ENCODE data around the gene ZFAND3. TPM values are rescaled to one million over a fixed set of nuclear protein-coding genes. Genes with fewer than 3 reads are reported as not detected.
A peak's percentile ranks its signal among the peaks of the same experiment; 100 is the strongest.

ZFAND3 gene
- total and polyA plus RNA-seq, 2 donors (not counting 1 experiment from before 2014, with no cell fraction given): 21.5 to 40.8 TPM

GRCh38 chr6:37806213-37806612 is 13.3 kb upstream of the ZFAND3 start:
- no peak overlapping the region for H2AFZ ChIP-seq (ENCODE audit: low read length)
- H3K4me2 ChIP-seq (ENCODE audit: extremely low read depth, insufficient read depth, low read length): no peak overlapping the region
- no peak overlapping the region for H3K27ac ChIP-seq (ENCODE audit: insufficient read depth, low read length)
- H3K36me3 ChIP-seq (ENCODE audit: control insufficient read depth, insufficient read depth, low read length): no peaks in the 10 kb centered on the region
- H4K20me1 ChIP-seq (ENCODE audit: control insufficient read depth, extremely low read depth, insufficient read depth, low read length): no peaks in the 10 kb centered on the region
- no peaks in the 10 kb centered on the region for H3K4me1 ChIP-seq (ENCODE audit: control insufficient read depth, extremely low read depth, insufficient read depth, low read length)
- peaks cover 5% of the 10 kb centered on the region for H3K27me3 ChIP-seq (ENCODE audit: control insufficient read depth, insufficient read depth, low read length)
- H3K9ac ChIP-seq (ENCODE audit: insufficient read depth, low read length): no peak overlapping the region
- DNase-seq (ENCODE audit: low read depth in 2 of 2): no peak
- no peaks in the 10 kb centered on the region for H3K9me3 ChIP-seq (ENCODE audit: control insufficient read depth, insufficient read depth, low read depth, low read length)
- no peak for TF ChIP-seq EZH2 (IDR thresholded peaks at IDR 0.05; ENCODE audit: low read length, missing control alignments)
- TF ChIP-seq, protein P1, sequence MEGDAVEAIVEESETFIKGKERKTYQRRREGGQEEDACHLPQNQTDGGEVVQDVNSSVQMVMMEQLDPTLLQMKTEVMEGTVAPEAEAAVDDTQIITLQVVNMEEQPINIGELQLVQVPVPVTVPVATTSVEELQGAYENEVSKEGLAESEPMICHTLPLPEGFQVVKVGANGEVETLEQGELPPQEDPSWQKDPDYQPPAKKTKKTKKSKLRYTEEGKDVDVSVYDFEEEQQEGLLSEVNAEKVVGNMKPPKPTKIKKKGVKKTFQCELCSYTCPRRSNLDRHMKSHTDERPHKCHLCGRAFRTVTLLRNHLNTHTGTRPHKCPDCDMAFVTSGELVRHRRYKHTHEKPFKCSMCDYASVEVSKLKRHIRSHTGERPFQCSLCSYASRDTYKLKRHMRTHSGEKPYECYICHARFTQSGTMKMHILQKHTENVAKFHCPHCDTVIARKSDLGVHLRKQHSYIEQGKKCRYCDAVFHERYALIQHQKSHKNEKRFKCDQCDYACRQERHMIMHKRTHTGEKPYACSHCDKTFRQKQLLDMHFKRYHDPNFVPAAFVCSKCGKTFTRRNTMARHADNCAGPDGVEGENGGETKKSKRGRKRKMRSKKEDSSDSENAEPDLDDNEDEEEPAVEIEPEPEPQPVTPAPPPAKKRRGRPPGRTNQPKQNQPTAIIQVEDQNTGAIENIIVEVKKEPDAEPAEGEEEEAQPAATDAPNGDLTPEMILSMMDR (conservative IDR thresholded peaks at IDR 0.05 in 1 of 2, IDR thresholded peaks at IDR 0.05 in 1 of 2; ENCODE audit: low read depth in 1 of 2, low read length in 2 of 2): no peak
- no peaks in the 10 kb centered on the region for H3K79me2 ChIP-seq (ENCODE audit: control insufficient read depth, insufficient read depth, low read length)
- no peak overlapping the region for H3K4me3 ChIP-seq (replicated peaks in 1 of 4; ENCODE audit: control extremely low read depth in 1 of 4, insufficient read depth in 1 of 4, low read depth in 3 of 4, low read length in 4 of 4)

DNA sequence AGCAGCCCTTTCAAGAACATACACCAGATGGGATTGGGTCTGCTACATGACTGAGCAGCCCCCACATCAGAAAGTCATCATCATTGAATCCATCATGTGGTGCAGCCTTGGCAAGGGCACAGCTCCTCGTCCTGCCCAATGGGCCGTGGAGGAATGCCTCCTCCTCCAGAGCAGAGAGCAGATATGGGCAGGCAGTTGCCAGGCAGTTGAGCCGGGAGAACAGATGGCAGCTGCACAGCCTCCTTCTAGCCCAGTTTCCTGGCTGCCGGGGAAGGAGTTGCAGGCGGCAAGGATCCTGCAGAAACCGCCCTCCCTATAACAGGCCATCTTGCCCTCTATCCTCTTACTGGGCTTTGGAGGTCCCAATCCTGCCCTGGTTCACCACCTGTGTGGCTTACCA is 11.9 kb upstream of the ZFAND3 start:
- H4K20me1 ChIP-seq (ENCODE audit: control insufficient read depth, extremely low read depth, insufficient read depth, low read length): no peaks in the 10 kb centered on the region
- no peaks in the 10 kb centered on the region for H3K4me1 ChIP-seq (ENCODE audit: control insufficient read depth, extremely low read depth, insufficient read depth, low read length)
- TF ChIP-seq, protein P1 (conservative IDR thresholded peaks at IDR 0.05 in 1 of 2, IDR thresholded peaks at IDR 0.05 in 1 of 2; ENCODE audit: low read depth in 1 of 2, low read length in 2 of 2): peak in 1 of 2 donors; percentile 21
- peak; percentile 28 for TF ChIP-seq EZH2 (IDR thresholded peaks at IDR 0.05; ENCODE audit: low read length, missing control alignments)
- no peaks in the 10 kb centered on the region for H3K9me3 ChIP-seq (ENCODE audit: control insufficient read depth, insufficient read depth, low read depth, low read length)
- H3K4me2 ChIP-seq (ENCODE audit: extremely low read depth, insufficient read depth, low read length): no peak overlapping the region
- no peak overlapping the region for H3K27ac ChIP-seq (ENCODE audit: insufficient read depth, low read length)
- no peaks in the 10 kb centered on the region for H3K36me3 ChIP-seq (ENCODE audit: control insufficient read depth, insufficient read depth, low read length)
- H3K4me3 ChIP-seq (replicated peaks in 1 of 4; ENCODE audit: control extremely low read depth in 1 of 4, insufficient read depth in 1 of 4, low read depth in 3 of 4, low read length in 4 of 4): no peak overlapping the region
- no peaks in the 10 kb centered on the region for H3K79me2 ChIP-seq (ENCODE audit: control insufficient read depth, insufficient read depth, low read length)
- H3K27me3 ChIP-seq (ENCODE audit: control insufficient read depth, insufficient read depth, low read length): peaks cover 5% of the 10 kb centered on the region
- H3K9ac ChIP-seq (ENCODE audit: insufficient read depth, low read length): no peak overlapping the region
- H2AFZ ChIP-seq (ENCODE audit: low read length): no peak overlapping the region
- DNase-seq (ENCODE audit: low read depth in 2 of 2): no peak

DNA sequence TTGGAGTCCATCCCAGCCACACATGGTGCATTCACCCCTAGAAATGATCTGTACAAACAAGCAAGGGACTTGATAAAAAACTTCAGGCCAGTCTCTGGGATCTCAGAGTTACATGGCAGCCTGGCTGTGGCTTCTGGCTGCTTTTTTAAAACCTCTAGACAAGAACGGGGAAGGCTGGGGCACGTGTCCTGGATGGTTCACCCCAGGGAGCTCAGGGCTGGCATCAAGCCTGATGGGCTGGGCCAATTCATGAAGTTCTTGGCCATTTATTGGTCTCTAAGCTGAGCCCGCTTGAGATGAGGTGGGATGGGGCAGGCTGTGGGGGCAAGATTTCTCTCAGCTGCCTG is 10.4 kb upstream of the ZFAND3 start:
- Histone ChIP-seq H3K27ac (ENCODE audit: insufficient read depth, low read length) (no peak overlapping the region), H3K79me2 (ENCODE audit: control insufficient read depth, insufficient read depth, low read length) (no peaks in the 10 kb centered on the region), H4K20me1 (ENCODE audit: control insufficient read depth, extremely low read depth, insufficient read depth, low read length) (no peaks in the 10 kb centered on the region), H2AFZ (ENCODE audit: low read length) (no peak overlapping the region), H3K9me3 (ENCODE audit: control insufficient read depth, insufficient read depth, low read depth, low read length) (no peaks in the 10 kb centered on the region), H3K4me1 (ENCODE audit: control insufficient read depth, extremely low read depth, insufficient read depth, low read length) (no peaks in the 10 kb centered on the region), H3K9ac (ENCODE audit: insufficient read depth, low read length) (no peak overlapping the region), H3K4me3 (replicated peaks in 1 of 4; ENCODE audit: control extremely low read depth in 1 of 4, insufficient read depth in 1 of 4, low read depth in 3 of 4, low read length in 4 of 4) (no peak overlapping the region), H3K27me3 (ENCODE audit: control insufficient read depth, insufficient read depth, low read length) (peaks cover 5% of the 10 kb centered on the region), H3K4me2 (ENCODE audit: extremely low read depth, insufficient read depth, low read length) (no peak overlapping the region), H3K36me3 (ENCODE audit: control insufficient read depth, insufficient read depth, low read length) (no peaks in the 10 kb centered on the region)
- TF ChIP-seq EZH2 (IDR thresholded peaks at IDR 0.05; ENCODE audit: low read length, missing control alignments): no peak
- TF ChIP-seq, protein P1 (conservative IDR thresholded peaks at IDR 0.05 in 1 of 2, IDR thresholded peaks at IDR 0.05 in 1 of 2; ENCODE audit: low read depth in 1 of 2, low read length in 2 of 2): no peak
- DNase-seq (ENCODE audit: low read depth in 2 of 2): peak; percentile 38 to 87

Measured in fibroblast of lung (primary cell).